Ascending aorta (tissue), 2 donors: ENCODE measurements around the gene TTYH3. TPM values are rescaled to one million over a fixed set of nuclear protein-coding genes. Genes with fewer than 3 reads are reported as not detected.
"Not testable (repeated sequence)": the region's sequence is repeated elsewhere in the genome, so short reads cannot be mapped to it uniquely, and the experiment has no call there.

Experiments
- DNase-seq, 2 donors: peaks; one replicate each; pipeline ENCODE4 v3.0.0-alpha.2; 2019; ENCODE audit warnings: low spot score in 2 of 2
- H3K27ac ChIP-seq, 2 donors: fragments of 200-600 bp; sonication (generic); one replicate each; pipeline ENCODE4 v1.5.1; 2016 to 2017; ENCODE audit warnings: mild to moderate bottlenecking in 1 of 2
- H3K27me3 ChIP-seq: fragments of 200-600 bp; sonication (generic); one replicate; pipeline ENCODE4 v1.5.1; 2017
- H3K36me3 ChIP-seq, 2 donors: fragments of 200-600 bp; sonication (generic); one replicate each; pipeline ENCODE4 v1.5.1; 2016
- H3K4me1 ChIP-seq, 2 donors: fragments of 200-600 bp; sonication (generic); one replicate each; pipeline ENCODE4 v1.5.1; 2016 to 2017; ENCODE audit warnings: mild to moderate bottlenecking in 1 of 2
- H3K4me3 ChIP-seq, 2 donors: fragments of 200-600 bp; sonication (generic); one replicate each; pipeline ENCODE4 v1.5.1; 2016 to 2017; ENCODE audit warnings: mild to moderate bottlenecking in 1 of 2
- H3K9me3 ChIP-seq, 2 donors: fragments of 200-600 bp; sonication (generic); one replicate each; pipeline ENCODE4 v1.5.1; 2016
- CTCF ChIP-seq, 3 experiments: fragments of 200-600 bp in 2 of 3; fragments of 450-650 bp in 1 of 3; sonication (generic) in 2 of 3; IDR thresholded peaks; one replicate each; pipeline ENCODE4 v1.5.1; 2016 to 2019; ENCODE audit warnings: antibody characterized with exemption in 3 of 3, mild to moderate bottlenecking in 1 of 3, moderate library complexity in 1 of 3
- intact Hi-C: fragments of 100-400 bp; cut with DNase I; formaldehyde crosslinking; loops from one replicate; pipeline ENCODE4 v1.15.1; 2023
- total RNA-seq: library from RNA; depleted of rRNA; stranded (reverse); fragments of >200 nt; gene quantifications from one replicate; pipeline ENCODE4 v1.1.0, GENCODE V29; 2016

TTYH3 gene
- total RNA-seq, 1 donor from 2014 or later = 70.5 TPM

DNA sequence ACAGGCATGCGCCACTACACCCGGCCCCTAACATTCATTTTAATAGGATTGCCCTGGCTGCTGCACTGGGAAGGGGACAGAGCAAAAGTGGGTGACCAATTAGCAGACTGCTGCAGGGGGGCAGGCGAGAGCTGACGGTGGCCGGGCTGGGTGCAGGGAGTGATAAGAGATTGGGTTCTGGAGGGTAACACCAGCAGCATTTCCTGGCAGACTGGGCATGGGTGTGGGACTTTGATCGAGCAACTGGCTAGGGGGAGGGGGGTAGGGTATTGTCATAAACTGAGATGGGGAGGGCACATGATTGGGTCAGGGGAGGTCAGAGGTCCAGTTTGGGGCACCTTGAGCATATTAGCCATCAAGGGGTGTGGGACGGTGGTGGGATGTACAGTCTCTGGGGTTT lies 36.1 kb downstream of the TTYH3 start:
- Histone ChIP-seq H3K4me1 (peaks cover 0 to 4% of the 10 kb centered on the region in 2 donors), H3K4me3 (no peak overlapping the region), H3K9me3 (no peaks in the 10 kb centered on the region), H3K36me3 (peaks cover 0 to 3% of the 10 kb centered on the region in 2 donors), H3K27ac (no peak overlapping the region), H3K27me3 (no peaks in the 10 kb centered on the region)
- no peak for DNase-seq
- no peak for TF ChIP-seq CTCF (IDR thresholded peaks at IDR 0.05)
- intact Hi-C loops = no loop called here

GRCh38 chr7:2668401-2668800 lies 36.6 kb downstream of the TTYH3 start:
- no peaks in the 10 kb centered on the region for H3K9me3 ChIP-seq
- intact Hi-C loops = no loop called here
- peaks cover 0 to 4% of the 10 kb centered on the region in 2 donors for H3K4me1 ChIP-seq
- H3K27ac ChIP-seq = no peak overlapping the region
- H3K27me3 ChIP-seq = no peaks in the 10 kb centered on the region
- no peak overlapping the region for H3K4me3 ChIP-seq
- no peak for TF ChIP-seq CTCF (IDR thresholded peaks at IDR 0.05)
- H3K36me3 ChIP-seq = no peaks in the 10 kb centered on the region
- DNase-seq = no peak

- no peaks in the 10 kb centered on the region for H3K36me3 ChIP-seq
- no peak for TF ChIP-seq CTCF (IDR thresholded peaks at IDR 0.05)
- H3K4me3 ChIP-seq = no peak overlapping the region
- intact Hi-C loops = no loop called here
- peaks cover 0 to 4% of the 10 kb centered on the region in 2 donors for H3K4me1 ChIP-seq
- H3K9me3 ChIP-seq = no peaks in the 10 kb centered on the region
- H3K27me3 ChIP-seq = no peaks in the 10 kb centered on the region
- no peak overlapping the region for H3K27ac ChIP-seq
- no peak for DNase-seq
These were observed 38.4 kb downstream of the TTYH3 start for GRCh38 chr7:2670171-2670570.

DNA sequence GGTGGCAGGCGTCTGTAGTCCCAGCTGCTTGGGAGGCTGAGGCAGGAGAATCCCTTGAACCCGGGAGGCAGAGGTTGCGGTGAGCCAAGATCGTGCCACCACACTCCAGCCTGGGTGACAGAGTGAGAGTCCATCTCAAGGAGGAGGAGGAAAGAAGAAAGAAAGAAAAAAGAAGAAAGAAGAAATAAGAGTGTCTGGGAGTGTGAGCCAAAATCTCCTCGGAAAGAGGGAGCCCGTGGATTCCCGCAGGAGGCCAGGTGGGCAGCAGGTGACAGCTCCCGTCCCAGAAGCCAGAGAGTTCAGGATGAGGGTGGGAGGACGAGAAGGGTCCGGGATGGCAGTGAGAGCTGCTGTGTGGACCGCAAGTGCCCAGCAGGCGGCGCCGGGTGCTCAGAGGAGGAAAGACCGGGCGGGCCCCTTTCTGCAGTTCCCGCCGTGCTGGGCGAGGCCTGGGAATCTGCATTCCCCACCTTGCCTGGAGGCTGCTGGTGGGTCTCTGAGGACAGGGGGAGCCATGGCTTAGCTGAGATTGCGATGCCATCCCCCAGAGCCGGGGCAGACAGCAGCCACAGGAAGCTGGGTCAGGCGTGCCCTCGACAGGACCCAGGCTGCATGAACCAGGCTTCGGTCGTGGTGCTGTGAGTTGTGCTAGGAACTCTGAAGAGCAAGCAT lies 39.1 kb downstream of the TTYH3 start:
- Histone ChIP-seq H3K36me3 (no peaks in the 10 kb centered on the region), H3K27ac (no peak overlapping the region)
- intact Hi-C loops = no loop called here

GRCh38 chr7:2673214-2673613 lies 41.4 kb downstream of the TTYH3 start:
- H3K36me3 ChIP-seq, DNase-seq, H3K9me3 ChIP-seq, H3K4me1 ChIP-seq, H3K27me3 ChIP-seq, intact Hi-C loops, H3K27ac ChIP-seq, H3K4me3 ChIP-seq: not testable (repeated sequence)

More for the DNA sequence above, 39.1 kb downstream of the TTYH3 start:
- Histone ChIP-seq H3K9me3 (no peaks in the 10 kb centered on the region), H3K4me3 (no peak overlapping the region), H3K4me1 (peaks cover 0 to 4% of the 10 kb centered on the region in 2 donors), H3K27me3 (no peaks in the 10 kb centered on the region)
- DNase-seq = peak in 1 of 2 donors; percentile 80
- TF ChIP-seq CTCF (IDR thresholded peaks at IDR 0.05) = peak; percentile 74 to 84 (median 82)

DNA sequence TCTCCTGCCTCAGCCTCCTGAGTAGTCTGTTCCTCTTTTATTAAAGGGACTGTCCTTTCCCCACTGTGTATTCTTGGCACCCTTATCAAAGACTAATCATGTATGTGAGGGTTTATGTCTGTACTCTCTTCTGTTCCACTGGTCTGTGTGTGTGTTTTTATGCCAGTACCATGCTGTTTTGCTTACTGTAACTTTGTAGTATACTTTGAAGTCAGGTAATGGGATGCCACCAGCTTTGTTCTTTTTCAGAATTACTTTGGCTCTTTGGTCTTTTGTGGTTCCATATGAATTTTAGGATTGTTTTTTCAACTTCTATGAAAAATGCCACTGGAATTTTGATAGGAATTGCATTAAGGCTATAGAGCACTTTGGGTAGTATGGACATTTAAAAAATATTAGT lies 42.1 kb downstream of the TTYH3 start:
- Histone ChIP-seq H3K36me3 (no peaks in the 10 kb centered on the region), H3K4me3 (no peak overlapping the region), H3K27me3 (no peaks in the 10 kb centered on the region), H3K27ac (no peak overlapping the region), H3K9me3 (no peaks in the 10 kb centered on the region), H3K4me1 (peaks cover 0 to 4% of the 10 kb centered on the region in 2 donors)
- intact Hi-C loops = no loop called here
- no peak for DNase-seq
- no peak for TF ChIP-seq CTCF (IDR thresholded peaks at IDR 0.05)
